ENCODE results near the gene PRUNE1.

DNA sequence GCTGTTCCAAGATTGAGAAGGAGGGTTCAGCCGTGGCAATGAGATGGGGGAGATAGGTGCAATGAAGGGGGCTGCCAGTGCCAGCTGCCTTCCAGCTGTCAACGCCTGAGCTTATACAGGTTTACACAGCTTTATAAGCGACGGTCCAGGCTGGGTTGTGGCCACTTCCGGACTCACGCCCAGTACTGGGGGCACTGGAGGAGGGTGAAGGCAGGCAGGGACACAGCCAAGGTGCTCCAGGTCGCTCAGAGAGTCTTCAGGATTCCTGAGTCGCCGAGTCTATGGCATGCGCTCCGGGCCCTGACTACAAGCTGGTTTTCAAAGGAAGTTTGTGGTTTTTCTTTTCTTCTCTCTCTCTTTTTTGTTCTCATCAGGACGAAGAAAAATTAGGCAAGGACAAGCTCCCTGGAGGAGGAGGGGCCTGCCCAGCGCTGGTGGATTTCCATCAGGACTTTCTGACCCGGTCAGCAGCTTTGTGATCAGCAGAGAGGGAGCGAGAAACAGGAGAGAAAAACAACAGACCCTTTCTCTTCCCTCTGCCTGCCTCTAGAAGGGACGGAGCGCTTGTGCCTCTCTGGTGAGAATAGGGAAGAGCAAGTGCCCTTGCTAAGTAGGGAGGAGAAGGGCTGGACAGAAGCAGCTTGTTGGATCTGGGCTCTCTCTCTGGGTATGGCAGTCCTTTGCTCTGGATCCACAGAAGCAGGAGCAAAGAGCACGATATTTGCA is 1.8 kb upstream of the PRUNE1 start, which contains the start of gene MINDY1:
- TF ChIP-seq POLR2A (IDR thresholded peaks at IDR 0.05; ENCODE audit: low read length) (no peak; the same call in none of the 2 replicates), CTCF (IDR thresholded peaks at IDR 0.05) (peak; percentile 35; the same call in 2 of the 3 replicates), CBX2 (IDR thresholded peaks at IDR 0.05; ENCODE audit: borderline replicate concordance, low read depth) (no peak)
- TF ChIP-seq, protein P1, sequence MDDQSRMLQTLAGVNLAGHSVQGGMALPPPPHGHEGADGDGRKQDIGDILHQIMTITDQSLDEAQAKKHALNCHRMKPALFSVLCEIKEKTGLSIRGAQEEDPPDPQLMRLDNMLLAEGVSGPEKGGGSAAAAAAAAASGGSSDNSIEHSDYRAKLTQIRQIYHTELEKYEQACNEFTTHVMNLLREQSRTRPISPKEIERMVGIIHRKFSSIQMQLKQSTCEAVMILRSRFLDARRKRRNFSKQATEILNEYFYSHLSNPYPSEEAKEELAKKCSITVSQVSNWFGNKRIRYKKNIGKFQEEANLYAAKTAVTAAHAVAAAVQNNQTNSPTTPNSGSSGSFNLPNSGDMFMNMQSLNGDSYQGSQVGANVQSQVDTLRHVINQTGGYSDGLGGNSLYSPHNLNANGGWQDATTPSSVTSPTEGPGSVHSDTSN (IDR thresholded peaks at IDR 0.05): no peak
- TF ChIP-seq, protein P2, sequence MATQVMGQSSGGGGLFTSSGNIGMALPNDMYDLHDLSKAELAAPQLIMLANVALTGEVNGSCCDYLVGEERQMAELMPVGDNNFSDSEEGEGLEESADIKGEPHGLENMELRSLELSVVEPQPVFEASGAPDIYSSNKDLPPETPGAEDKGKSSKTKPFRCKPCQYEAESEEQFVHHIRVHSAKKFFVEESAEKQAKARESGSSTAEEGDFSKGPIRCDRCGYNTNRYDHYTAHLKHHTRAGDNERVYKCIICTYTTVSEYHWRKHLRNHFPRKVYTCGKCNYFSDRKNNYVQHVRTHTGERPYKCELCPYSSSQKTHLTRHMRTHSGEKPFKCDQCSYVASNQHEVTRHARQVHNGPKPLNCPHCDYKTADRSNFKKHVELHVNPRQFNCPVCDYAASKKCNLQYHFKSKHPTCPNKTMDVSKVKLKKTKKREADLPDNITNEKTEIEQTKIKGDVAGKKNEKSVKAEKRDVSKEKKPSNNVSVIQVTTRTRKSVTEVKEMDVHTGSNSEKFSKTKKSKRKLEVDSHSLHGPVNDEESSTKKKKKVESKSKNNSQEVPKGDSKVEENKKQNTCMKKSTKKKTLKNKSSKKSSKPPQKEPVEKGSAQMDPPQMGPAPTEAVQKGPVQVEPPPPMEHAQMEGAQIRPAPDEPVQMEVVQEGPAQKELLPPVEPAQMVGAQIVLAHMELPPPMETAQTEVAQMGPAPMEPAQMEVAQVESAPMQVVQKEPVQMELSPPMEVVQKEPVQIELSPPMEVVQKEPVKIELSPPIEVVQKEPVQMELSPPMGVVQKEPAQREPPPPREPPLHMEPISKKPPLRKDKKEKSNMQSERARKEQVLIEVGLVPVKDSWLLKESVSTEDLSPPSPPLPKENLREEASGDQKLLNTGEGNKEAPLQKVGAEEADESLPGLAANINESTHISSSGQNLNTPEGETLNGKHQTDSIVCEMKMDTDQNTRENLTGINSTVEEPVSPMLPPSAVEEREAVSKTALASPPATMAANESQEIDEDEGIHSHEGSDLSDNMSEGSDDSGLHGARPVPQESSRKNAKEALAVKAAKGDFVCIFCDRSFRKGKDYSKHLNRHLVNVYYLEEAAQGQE (IDR thresholded peaks at IDR 0.05): peak; percentile 36; the same call in 1 of the 2 replicates
